Dedifferentiated amniotic fluid mesenchymal stem cell (primary cell): ENCODE data around the gene SORCS2.

Experiments used
- DNase-seq: peaks from one replicate; pipeline ENCODE4 v3.0.0-alpha.2; 2016; ENCODE audit errors: extremely low spot score

SORCS2 gene

GRCh38 chr4:7303561-7303960 lies 111.2 kb downstream of the SORCS2 start:
- DNase-seq: no peak

GRCh38 chr4:7304436-7304835 lies 112.1 kb downstream of the SORCS2 start:
- DNase-seq: no peak

- no peak for DNase-seq
These were observed 114.0 kb downstream of the SORCS2 start for GRCh38 chr4:7306021-7306965.

GRCh38 chr4:7306986-7307385 lies 114.6 kb downstream of the SORCS2 start:
- no peak for DNase-seq

- no peak for DNase-seq
These were observed 115.2 kb downstream of the SORCS2 start for GRCh38 chr4:7307394-7308099.

GRCh38 chr4:7309181-7309580 lies 116.8 kb downstream of the SORCS2 start:
- DNase-seq: no peak

GRCh38 chr4:7309636-7310390 lies 117.5 kb downstream of the SORCS2 start:
- no peak for DNase-seq

- no peak for DNase-seq
These were observed 118.1 kb downstream of the SORCS2 start for GRCh38 chr4:7310451-7310850.

GRCh38 chr4:7311205-7311604 lies 118.9 kb downstream of the SORCS2 start:
- no peak for DNase-seq

GRCh38 chr4:7312691-7313090 lies 120.4 kb downstream of the SORCS2 start:
- DNase-seq: no peak

- DNase-seq: no peak
These were observed 121.0 kb downstream of the SORCS2 start for GRCh38 chr4:7313347-7313811.

- DNase-seq: no peak
These were observed 121.7 kb downstream of the SORCS2 start for GRCh38 chr4:7313991-7314390.

GRCh38 chr4:7315286-7315685 lies 122.9 kb downstream of the SORCS2 start:
- no peak for DNase-seq

GRCh38 chr4:7315935-7316334 lies 123.6 kb downstream of the SORCS2 start:
- no peak for DNase-seq

- no peak for DNase-seq
These were observed 126.7 kb downstream of the SORCS2 start for GRCh38 chr4:7319024-7319423.

- DNase-seq: no peak
These were observed 128.0 kb downstream of the SORCS2 start for GRCh38 chr4:7320206-7320797.

GRCh38 chr4:7322166-7322991 lies 130.0 kb downstream of the SORCS2 start:
- no peak for DNase-seq

- no peak for DNase-seq
These were observed 131.1 kb downstream of the SORCS2 start for GRCh38 chr4:7323461-7323871.

- no peak for DNase-seq
These were observed 131.7 kb downstream of the SORCS2 start for GRCh38 chr4:7323872-7324650.

- DNase-seq: no peak
These were observed 132.3 kb downstream of the SORCS2 start for GRCh38 chr4:7324651-7325121.
